Esophagus squamous epithelium (tissue), 5 donors: Measurements from ENCODE around the gene SLC28A3. TPM values are rescaled to one million over a fixed set of nuclear protein-coding genes. Genes with fewer than 3 reads are reported as not detected.
A peak's percentile ranks its signal among the peaks of the same experiment; 100 is the strongest.

Experiments
- DNase-seq: peaks from one replicate; lab custom pipeline; 2025; lab: John Stamatoyannopoulos, UW
- H3K27ac ChIP-seq, 4 donors: fragments of 200-600 bp; sonication (generic); one replicate each; pipeline ENCODE4 v1.5.1; 2016 to 2019; ENCODE audit warnings: mild to moderate bottlenecking in 1 of 4
- H3K27me3 ChIP-seq, 4 donors: fragments of 200-600 bp; sonication (generic); 1 replicate in 3 of 4; 2 replicates in 1 of 4; pipeline versions ENCODE4 v1.5.1 to v1.6.0; 2017 to 2021; ENCODE audit warnings: antibody characterized with exemption in 1 of 4
- H3K36me3 ChIP-seq, 3 donors: fragments of 200-600 bp; sonication (generic); one replicate each; pipeline ENCODE4 v1.5.1; 2016 to 2019
- H3K4me1 ChIP-seq, 3 donors: fragments of 200-600 bp; sonication (generic); one replicate each; pipeline ENCODE4 v1.5.1; 2017 to 2019
- H3K4me3 ChIP-seq, 4 donors: fragments of 200-600 bp; sonication (generic); 1 replicate in 3 of 4; 2 replicates in 1 of 4; pipeline ENCODE4 v1.5.1; 2016 to 2019; ENCODE audit warnings: mild to moderate bottlenecking in 2 of 4, moderate library complexity in 1 of 4
- H3K9me3 ChIP-seq, 3 donors: fragments of 200-600 bp; sonication (generic); one replicate each; pipeline ENCODE4 v1.5.1; 2016 to 2019
- POLR2A ChIP-seq, 4 donors: fragments of 450-650 bp; IDR thresholded peaks; one replicate each; pipeline ENCODE4 v1.6.1; 2017; ENCODE audit warnings: antibody characterized with exemption in 4 of 4, mild to moderate bottlenecking in 4 of 4, moderate library complexity in 3 of 4
- WGBS, 2 donors: methylation state at CpG; one replicate each; pipeline ENCODE4 v1.1.5; 2018; 5-methylcytosine and 5-hydroxymethylcytosine counted together
- intact Hi-C: fragments of 100-400 bp; cut with DNase I; formaldehyde crosslinking; loops from one replicate; pipeline ENCODE4 v1.15.0; 2022
- total RNA-seq, 4 donors: library from RNA; depleted of rRNA; stranded (reverse); fragments of >200 nt; gene quantifications; one replicate each; pipeline ENCODE4 v1.1.0, GENCODE V29; 2016
- TF ChIP-seq, protein P1 (sequence below), 6 experiments: fragments of 450-650 bp in 4 of 6; fragments of 200-600 bp in 2 of 6; sonication (generic) in 2 of 6; IDR thresholded peaks; one replicate each; pipeline ENCODE4 v1.5.1; 2016 to 2019; ENCODE audit warnings: antibody characterized with exemption in 6 of 6, mild to moderate bottlenecking in 4 of 6, moderate library complexity in 4 of 6
- donor health status: DM: yes; HTN: yes; CAD: no.

Gene SLC28A3
- total RNA-seq, 4 donors from 2014 or later = 0.95 to 16.1 (median 2.7) TPM

DNA sequence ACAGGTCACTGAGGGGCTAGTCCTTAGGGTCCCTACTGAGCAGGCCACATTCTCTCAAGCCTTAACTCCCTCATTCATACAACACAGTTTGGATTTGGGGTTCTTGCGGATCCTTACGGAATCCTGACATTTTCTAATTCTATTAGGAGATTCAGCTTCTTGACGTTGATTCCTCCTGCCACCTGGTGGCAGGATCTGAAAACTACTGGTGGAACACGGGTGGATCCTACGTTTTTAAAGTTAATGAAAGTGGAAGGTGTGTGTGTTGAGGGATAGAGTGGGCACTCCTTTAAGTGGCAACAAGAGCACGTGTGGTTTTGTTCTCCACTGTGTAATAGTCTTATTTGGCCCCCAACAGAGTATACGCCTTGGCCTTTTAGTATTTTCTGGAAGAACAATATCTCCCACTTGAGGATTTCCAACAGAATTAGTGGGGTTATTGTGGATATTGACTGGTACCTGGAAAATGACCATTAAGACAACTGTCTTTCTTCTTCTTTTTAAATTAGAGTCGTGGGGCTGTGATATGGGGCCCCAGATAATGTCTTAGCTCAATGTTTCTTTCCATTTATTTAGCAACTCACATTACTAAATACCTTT is 25.2 kb downstream of the SLC28A3 start:
- H3K4me3 ChIP-seq = no peak overlapping the region
- H3K27ac ChIP-seq = no peak overlapping the region
- no peak for TF ChIP-seq POLR2A (IDR thresholded peaks at IDR 0.05)
- TF ChIP-seq, protein P1, sequence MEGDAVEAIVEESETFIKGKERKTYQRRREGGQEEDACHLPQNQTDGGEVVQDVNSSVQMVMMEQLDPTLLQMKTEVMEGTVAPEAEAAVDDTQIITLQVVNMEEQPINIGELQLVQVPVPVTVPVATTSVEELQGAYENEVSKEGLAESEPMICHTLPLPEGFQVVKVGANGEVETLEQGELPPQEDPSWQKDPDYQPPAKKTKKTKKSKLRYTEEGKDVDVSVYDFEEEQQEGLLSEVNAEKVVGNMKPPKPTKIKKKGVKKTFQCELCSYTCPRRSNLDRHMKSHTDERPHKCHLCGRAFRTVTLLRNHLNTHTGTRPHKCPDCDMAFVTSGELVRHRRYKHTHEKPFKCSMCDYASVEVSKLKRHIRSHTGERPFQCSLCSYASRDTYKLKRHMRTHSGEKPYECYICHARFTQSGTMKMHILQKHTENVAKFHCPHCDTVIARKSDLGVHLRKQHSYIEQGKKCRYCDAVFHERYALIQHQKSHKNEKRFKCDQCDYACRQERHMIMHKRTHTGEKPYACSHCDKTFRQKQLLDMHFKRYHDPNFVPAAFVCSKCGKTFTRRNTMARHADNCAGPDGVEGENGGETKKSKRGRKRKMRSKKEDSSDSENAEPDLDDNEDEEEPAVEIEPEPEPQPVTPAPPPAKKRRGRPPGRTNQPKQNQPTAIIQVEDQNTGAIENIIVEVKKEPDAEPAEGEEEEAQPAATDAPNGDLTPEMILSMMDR (IDR thresholded peaks at IDR 0.05) = peak; percentile 67 to 84 (median 79)
- no peaks in the 10 kb centered on the region for H3K27me3 ChIP-seq
- DNase-seq = no peak
- H3K4me1 ChIP-seq = peaks cover 0 to 15% (median 3%) of the 10 kb centered on the region in 3 donors
- intact Hi-C loops = loop anchor here (5.0 to 10.0 kb wide), 2 partner anchors 58 to 381 kb away; no protein-coding TSS in a partner anchor
- 5 to 9% methylated on average over 8 of the region's 8 CpGs for WGBS, 2 donors
- no peaks in the 10 kb centered on the region for H3K9me3 ChIP-seq
- H3K36me3 ChIP-seq = no peaks in the 10 kb centered on the region

DNA sequence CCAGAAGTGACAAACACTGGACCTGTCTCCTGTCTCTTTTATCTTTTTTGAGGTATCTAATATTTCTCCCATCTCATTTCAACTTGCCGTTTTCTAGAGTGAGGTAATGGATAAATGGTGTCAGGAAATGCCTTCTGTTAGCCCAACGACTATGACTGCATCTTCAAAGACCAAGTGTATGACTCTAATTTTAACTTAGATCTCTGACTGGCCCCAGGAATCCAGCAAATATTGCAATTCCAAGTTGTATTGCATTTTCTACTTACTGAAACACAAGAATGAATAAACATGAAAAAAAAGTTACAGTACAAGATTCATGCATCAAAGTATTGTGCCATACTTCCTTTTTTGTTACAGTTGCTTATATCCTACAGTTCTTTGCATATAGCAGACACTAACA is 26.3 kb downstream of the SLC28A3 start:
- no peaks in the 10 kb centered on the region for H3K36me3 ChIP-seq
- intact Hi-C loops = loop anchor here (10.0 kb wide), 1 partner anchor 380 kb away; no protein-coding TSS in a partner anchor
- no peak for DNase-seq

DNA sequence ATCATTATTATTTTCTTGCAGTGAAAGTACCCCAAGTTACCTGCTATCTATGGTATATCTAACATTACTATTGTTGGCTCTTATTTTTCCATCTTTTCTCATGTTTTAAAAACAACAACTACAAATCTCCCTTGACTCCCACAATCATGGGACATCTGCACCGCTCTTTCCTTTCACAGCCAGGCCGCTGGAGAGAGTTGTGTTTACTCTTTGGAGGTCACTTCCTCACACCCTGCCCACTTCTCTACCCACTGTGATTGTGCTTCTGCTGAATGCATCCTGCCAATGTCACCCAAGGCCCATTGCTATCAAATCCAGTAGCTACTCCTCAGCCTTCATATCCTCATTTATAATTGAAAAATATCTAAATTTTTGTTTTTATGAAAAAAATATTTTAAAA is 29.7 kb downstream of the SLC28A3 start:
- intact Hi-C loops = loop anchor here (10.0 kb wide), 1 partner anchor 376 kb away; no protein-coding TSS in a partner anchor
- WGBS, 2 donors = 52 to 69% methylated on average over 2 of the region's 2 CpGs
- no peak for DNase-seq

More for the DNA sequence above, 26.3 kb downstream of the SLC28A3 start:
- Histone ChIP-seq H3K4me3 (no peak overlapping the region), H3K9me3 (no peaks in the 10 kb centered on the region), H3K27ac (no peak overlapping the region), H3K27me3 (no peaks in the 10 kb centered on the region), H3K4me1 (peaks cover 0 to 15% (median 3%) of the 10 kb centered on the region in 3 donors)
- 51 to 59% methylated on average over 2 of the region's 2 CpGs for WGBS, 2 donors
- no peak for TF ChIP-seq POLR2A (IDR thresholded peaks at IDR 0.05)
- TF ChIP-seq, protein P1 (IDR thresholded peaks at IDR 0.05) = no peak

DNA sequence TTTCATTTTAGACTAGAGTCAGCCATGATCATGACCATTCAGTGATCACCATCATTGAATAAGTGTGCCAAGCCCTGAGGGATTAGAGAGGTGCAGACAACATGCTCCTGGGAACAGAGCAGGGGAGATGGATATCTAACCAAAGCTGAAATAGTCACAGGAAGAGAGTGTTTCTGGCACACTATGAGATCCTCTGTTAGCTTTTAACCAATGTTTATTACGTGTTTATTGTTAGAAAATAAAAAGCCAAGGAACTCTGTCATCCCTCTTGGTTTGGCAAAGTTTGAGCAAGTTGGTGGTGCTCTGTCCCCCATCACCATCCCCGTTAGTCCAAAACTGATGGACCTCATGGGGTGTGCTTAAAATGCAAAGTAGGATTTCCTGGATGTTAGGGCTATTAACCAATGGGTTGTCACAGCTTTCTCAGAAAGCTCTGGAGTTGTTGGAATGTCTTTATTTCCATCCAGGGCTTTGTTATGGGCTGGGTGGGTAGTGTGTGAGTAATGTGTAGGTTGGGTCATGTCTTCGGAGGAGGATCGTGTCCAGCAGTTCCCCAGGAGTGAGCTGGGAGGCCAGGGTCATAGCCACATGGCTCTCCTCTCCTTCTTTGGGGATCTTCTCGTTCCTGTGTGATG is 34.9 kb downstream of the SLC28A3 start:
- H3K27me3 ChIP-seq = no peaks in the 10 kb centered on the region
- peaks cover 0 to 36% (median 9%) of the 10 kb centered on the region in 3 donors for H3K4me1 ChIP-seq
- no peak for DNase-seq
- intact Hi-C loops = no loop called here
- no peaks in the 10 kb centered on the region for H3K36me3 ChIP-seq
- no peak overlapping the region for H3K4me3 ChIP-seq
- 78 to 89% methylated on average over 5 of the region's 5 CpGs for WGBS, 2 donors
- TF ChIP-seq POLR2A (IDR thresholded peaks at IDR 0.05) = no peak
- TF ChIP-seq, protein P1 (IDR thresholded peaks at IDR 0.05) = no peak
- no peak overlapping the region for H3K27ac ChIP-seq
- H3K9me3 ChIP-seq = no peaks in the 10 kb centered on the region

More for the DNA sequence above, 29.7 kb downstream of the SLC28A3 start:
- H3K27me3 ChIP-seq = no peaks in the 10 kb centered on the region
- H3K36me3 ChIP-seq = no peaks in the 10 kb centered on the region
- H3K9me3 ChIP-seq = no peaks in the 10 kb centered on the region
- H3K4me1 ChIP-seq = peaks cover 0 to 7% (median 3%) of the 10 kb centered on the region in 3 donors
- no peak for TF ChIP-seq POLR2A (IDR thresholded peaks at IDR 0.05)
- TF ChIP-seq, protein P1 (IDR thresholded peaks at IDR 0.05) = no peak
- H3K27ac ChIP-seq = no peak overlapping the region
- H3K4me3 ChIP-seq = no peak overlapping the region

DNA sequence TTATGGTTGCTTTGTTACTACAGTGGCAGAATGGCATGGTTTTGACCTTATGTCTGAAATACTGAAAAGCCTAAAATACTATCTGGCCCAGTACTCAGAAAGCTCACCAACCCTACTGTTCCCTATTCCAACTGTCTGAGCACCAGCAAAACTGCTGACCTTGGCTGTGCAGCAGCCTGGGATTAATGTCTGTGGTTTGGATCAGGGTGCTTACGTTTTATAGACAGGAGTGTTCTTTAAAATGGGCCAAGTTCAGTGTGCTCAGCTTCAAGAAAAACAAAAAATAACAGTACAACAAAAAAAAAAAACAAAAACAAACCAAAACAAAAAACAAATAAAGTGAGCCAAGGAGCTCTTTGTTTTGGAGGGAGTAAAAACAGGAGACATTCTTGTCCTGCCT is 36.4 kb downstream of the SLC28A3 start:
- no peaks in the 10 kb centered on the region for H3K27me3 ChIP-seq
- no peak overlapping the region for H3K4me3 ChIP-seq
- no peaks in the 10 kb centered on the region for H3K36me3 ChIP-seq
- 9 to 36% methylated on average over 1 of the region's 1 CpG for WGBS, 2 donors
- TF ChIP-seq, protein P1 (IDR thresholded peaks at IDR 0.05) = no peak
- no peak for TF ChIP-seq POLR2A (IDR thresholded peaks at IDR 0.05)
- H3K27ac ChIP-seq = peak overlapping the region in 2 of 4 donors; percentile 8 to 19
- H3K9me3 ChIP-seq = no peaks in the 10 kb centered on the region
- peaks cover 0 to 44% (median 11%) of the 10 kb centered on the region in 3 donors for H3K4me1 ChIP-seq
- DNase-seq = no peak
- intact Hi-C loops = no loop called here
